Stimulated activated CD4-positive, alpha-beta T cell treated with anti-CD3 and anti-CD28 coated beads, Interleukin-15, amount 100 ng/mL, for 24 hours (primary cell): ENCODE data around the gene RHBDD3.

ENCODE experiments used
- DNase-seq: peaks from one replicate; pipeline ENCODE4 v3.0.0-alpha.2; 2020

Gene RHBDD3

DNA sequence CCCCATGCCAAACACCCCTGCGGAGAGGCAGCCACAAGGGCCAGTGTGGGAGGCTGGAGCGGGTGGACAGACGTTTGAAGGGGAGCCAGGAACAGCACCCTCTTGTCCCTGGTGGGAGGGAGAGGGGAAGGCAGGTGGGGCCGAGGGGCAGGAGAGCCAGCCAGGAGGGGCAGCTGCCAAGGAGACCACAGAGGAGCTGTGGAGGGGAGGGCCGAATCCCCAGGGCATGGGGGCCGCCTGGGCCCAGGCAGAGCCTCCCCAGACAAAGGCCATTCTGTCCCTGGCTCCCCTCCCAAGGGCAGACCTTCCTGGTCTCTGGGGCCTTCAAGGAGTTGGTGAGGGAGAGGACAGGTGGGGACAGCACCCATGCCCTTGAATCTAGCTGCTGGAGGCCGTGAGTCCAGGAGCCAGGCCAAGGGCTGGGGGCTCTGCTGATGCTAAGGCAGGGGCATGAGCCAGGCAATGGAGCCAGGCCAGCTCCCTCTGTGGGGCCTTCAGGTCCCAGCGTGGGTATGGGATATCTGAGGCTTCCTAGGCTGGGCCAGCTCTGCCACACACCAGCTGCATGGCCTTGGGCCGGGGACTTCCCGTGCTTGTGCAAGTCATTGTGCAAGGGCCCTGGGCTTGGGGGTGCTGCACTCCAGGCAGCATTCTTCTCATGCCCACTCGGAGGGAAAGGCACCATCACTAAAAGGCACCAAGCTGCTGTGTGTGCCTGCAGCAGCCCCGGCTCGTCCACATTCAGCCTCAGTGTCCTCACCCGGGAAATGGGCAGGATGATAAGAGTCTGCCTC lies 50.7 kb downstream of the RHBDD3 start:
- DNase-seq, result no peak

DNA sequence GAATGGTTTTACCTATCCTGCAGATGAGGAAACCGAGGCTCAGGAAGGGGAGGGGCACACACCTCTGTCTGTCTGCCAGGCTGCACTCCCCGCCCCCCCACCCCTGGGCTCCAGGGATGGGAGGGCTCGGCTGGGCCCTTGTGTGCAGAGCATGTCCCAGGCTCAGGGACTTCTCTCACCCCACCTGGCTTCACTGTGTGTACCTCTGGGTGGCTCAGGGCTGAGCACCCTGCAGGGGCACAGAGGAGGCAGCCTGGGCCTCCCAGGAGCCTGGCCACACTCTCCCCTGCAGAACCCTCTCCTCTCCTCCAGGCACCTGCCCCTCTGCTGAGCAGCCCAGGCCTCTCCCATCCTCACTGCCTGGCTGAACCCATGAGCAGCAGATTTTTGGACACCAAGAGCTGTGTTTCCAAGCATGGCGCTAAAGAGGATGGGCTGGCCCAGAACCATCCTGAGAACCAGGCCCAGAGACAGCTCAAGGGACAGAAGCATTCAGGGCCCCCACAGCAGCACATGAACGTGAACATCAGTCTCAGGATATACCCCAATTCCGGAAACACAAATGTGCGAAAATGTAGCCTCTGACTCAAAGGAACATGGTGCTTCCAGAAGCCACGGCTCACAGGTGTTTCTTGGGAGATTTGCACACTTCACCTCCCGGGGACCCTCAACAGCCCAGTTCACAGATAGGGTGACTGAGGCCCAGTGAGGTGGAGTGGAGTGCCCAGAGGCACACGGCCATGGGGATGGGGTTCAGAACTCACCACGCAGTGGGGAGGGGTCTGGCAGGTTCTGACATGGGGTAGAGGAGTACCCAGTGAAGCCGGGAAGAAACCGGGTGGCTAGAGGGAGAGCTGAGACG lies 51.5 kb downstream of the RHBDD3 start:
- DNase-seq, result no peak

DNA sequence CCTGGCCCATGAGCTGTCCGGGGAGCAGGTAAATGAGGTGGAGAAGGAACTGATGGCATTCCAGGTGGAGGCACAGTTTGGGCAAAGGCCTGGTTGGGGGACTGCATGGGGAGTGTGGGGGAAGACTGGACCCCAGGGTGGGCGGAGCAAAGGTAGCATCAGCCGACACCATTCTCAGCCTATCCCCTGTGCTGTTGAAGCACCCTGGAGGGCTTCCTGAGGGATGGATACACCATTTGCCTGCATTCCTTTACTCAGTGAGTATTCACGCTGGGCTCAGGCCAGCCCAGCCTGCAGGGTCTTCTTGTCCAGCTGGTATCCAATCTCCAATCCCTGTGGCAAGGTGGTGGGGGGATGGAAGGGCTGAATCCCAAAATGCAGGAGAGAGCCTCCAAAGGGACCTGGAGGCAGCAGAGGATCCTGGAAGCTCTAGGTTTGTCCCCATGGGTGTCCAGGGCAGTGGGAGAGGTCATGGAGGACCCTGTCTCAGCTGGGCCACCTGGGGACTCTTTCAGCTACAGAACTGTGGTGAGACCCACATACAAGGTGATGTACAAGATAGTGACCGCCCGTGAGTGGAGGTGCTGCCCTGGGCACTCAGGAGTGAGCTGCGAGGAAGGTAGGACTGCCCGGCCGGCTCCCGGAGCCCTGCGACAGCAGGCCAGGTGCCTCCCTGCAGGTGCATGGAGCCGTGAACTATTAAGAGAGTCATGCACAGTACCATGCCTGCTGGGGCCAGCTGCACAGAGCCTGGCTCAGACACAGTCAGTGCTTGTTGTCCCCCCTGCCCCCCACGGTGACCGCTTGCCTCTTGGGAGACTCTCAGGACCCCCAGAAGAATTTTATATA lies 52.5 kb downstream of the RHBDD3 start:
- DNase-seq, result no peak

DNA sequence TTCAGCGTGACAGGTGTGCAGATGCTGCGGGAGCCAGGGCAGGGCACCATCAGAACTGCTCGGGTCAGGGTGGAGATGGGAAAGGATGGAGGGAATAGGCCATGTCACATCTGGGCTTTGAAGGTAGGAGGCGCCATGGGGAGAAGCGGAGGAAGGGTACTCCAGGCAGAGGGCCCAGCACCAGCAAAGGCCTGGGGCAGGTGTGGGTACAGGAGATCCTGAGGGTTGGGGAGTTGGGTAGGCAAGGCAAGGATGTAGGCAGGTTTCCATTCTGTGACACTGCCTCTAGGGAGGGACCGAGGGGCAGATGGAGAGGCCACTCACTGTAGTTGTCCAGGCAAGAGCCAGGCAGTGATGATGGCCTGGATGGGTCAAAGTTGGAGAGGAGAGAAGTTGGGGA lies 53.5 kb downstream of the RHBDD3 start:
- DNase-seq, result no peak

DNA sequence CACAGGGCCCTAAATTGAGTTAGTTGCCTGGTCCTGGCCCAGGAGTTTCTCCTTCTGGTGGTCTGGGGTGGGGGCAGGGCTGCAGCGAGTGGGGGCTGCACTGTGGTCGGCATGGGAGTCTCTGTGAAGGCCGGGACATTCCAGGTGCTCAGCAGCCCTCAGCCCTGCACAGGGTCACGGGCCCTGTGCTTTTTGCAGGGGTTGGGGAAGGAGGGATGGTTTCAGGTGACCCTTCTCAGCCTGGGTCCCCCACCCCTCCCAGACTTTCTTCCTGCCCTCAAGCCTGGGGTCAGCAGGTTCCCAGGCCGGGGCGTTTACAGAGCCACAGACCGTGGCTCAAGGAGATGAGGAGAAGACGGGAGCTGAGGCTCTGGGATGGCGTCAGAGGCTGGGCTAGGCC lies 54.3 kb downstream of the RHBDD3 start:
- no peak for DNase-seq

DNA sequence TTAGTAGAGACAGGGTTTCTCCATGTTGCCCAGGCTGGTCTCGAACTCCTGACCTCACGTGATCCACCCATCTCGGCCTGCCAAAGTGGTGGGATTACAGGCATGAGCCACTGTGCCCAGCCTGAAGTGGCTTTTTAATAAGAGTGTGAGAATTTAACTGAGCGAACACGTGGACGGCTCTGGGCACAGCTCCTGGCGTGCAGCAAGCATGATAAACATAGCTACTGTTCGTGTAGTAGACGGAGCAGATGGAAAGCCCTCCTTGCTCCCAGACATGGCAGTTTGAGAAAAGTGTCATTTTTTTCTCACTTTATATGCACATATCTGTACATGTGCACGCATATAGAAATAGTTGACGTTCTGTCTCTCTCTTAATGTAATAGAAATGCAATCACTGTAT lies 55.0 kb downstream of the RHBDD3 start:
- no peak for DNase-seq

DNA sequence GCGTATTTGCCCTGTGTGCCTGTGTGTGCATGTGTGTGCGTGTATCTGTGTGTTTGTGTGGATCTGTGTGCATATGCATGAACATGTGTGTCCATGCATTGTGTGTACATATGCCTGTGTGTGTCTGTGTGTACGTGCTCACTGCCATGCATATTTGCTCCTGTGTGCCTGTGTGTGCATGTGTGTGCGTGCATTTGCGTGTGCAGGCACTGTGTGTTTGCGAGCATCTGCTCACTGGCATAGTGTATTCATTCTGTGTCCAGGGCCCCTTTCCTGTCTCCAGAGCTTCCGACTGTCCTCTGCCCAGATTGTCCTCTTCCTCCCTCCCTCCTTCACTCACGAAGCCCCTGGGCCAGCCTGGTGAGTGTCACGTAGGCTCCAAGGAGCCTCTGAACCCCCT lies 56.3 kb downstream of the RHBDD3 start:
- DNase-seq, result no peak

DNA sequence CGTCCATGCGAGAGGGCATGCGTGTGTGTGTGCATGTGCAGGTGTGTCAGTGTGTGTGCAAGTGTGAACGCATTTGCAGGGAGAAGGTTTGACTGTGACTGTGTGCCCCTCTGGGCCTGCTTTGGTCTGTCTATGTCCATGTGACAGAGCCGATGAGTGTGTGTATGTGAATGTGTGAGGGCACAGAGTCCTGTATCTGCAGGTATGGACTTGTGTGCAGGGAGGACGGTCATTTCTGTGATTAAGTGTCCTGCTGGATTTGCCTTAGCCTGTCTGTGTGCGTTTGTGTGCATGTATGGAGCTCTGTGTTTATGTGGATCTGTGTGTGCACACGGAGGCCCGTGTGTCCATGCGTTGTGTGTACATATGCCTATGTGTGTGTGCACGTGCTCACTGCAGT lies 56.7 kb downstream of the RHBDD3 start:
- no peak for DNase-seq
